Embryonic facial prominence (tissue), 1 donor: Measurements from ENCODE around the gene ID3.

Experiments
- DNase-seq: peaks from one replicate; pipeline ENCODE4 v3.0.0-alpha.2; 2016; ENCODE audit errors: extremely low spot score

The ID3 gene

DNA sequence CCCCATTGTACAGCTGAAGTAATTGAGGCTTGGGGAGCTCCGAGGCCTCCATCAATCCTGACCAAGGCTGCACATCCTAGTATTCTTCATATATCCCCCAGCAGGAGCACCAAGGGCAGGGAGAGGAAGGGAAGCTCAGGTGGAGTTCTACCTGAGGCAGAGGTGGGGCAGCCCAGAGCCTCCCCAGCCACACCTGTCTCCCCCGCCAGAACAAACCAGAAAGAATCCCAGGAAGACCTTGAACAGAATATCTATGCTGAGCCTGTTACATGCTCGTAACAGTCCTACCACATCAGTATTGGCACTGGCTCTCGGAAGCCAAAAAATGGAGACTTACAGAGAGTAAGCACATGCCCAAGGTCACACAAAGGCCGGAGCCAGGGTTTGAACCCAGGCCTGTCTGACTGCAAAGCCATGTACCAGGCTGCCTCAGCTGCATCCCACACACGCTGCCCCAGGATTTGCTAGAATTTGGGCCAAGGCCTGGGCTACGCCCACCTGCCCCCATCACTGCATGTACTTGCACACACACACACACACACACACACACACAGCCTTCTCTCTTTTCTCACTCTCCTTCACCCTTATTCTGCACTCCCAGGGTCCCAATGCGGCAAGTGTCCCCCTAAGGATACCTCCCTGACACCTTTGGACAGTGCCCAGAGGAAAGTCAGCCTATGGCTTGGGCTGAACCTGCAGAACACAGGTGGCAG, 32.8 kb downstream of the ID3 start:
- DNase-seq, result no peak

DNA sequence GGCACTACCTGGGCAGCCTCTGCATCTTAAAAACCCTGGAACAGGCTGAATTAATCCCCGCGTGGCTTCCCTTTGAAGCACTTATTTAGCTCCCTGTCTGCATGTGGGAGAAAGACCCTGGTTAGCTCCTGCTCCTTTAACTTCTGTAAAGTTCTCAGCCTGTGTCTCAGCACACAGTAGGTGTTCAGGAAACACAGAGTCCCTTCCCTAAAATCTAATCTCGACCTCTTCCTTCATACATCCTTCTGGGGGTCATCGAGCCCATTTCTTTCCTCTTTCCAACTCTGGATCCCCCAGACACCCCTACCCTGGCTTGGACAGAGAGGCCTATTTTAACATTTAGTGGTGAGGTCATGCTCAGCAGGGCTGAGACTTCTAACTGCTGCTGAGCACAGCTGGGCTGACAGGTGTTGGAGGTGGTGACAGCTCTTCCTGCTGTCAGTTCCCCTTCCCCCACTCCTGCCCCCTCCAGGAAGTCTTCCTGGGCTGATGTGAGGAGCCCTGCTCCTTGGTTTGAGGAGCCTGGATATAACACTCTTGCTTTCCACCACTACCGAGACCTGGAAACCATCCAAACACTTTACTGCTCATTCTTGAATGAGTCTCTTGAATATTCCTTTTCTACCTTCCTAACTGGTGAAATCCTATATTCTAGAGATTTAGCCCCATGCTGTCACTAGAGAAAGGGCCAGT, 33.6 kb downstream of the ID3 start:
- no peak for DNase-seq

DNA sequence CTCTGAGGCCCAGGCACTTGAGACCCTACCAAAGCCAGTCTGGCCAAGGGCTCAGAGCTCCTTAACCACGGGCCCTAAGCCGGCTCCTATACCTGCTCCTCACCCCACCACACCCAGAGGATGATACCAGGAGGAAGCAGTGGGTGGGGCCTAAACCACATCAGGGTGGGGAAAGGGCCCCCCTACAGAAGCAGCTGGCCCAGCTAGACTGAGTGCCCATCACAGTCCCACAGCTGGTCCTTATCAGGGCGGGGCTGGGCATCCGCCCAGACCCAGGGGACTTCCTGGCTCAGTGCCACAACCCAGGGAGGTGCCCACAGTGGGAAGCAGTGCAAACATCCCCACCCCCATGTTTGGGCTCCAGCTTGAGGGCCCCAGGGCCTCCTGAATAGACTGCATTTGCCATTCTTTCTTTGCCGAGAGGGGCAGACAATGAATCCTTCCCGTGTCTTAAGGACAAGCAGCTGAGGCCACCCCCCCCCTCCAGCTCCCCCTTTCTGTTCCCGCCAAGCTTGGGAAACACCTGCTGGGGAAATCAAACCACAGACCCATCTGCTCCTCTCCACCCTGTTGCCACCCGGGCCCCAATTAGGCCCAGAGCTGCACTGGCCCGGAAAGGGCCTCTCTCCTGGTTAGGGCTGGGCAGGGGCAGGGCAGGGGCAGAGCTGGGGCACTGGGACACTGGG, 34.4 kb downstream of the ID3 start:
- no peak for DNase-seq

DNA sequence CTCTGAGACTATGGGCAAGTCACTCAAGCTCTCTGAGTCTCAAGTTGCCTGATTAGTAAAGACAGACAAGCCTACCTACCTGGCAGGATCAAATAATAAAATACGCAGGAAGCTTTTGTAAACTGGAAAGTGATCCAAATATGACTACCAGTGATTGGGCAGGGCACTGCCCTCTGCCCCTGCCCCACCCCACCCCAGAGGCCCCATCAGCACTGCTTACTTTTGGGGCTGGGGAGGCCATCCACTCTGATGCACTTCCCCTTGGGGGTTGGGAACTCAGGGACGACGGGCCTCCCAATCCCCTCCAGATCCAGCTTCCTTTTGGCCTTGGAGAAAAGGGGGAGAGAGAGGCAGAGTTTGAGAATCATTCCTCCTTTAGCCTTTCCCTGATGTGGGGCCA, 35.1 kb downstream of the ID3 start:
- no peak for DNase-seq

- DNase-seq, result no peak
Measured at GRCh38 chr1:23522244-23522982, 36.9 kb downstream of the ID3 start.

GRCh38 chr1:23521588-23521987, 37.7 kb downstream of the ID3 start:
- DNase-seq, result no peak

DNA sequence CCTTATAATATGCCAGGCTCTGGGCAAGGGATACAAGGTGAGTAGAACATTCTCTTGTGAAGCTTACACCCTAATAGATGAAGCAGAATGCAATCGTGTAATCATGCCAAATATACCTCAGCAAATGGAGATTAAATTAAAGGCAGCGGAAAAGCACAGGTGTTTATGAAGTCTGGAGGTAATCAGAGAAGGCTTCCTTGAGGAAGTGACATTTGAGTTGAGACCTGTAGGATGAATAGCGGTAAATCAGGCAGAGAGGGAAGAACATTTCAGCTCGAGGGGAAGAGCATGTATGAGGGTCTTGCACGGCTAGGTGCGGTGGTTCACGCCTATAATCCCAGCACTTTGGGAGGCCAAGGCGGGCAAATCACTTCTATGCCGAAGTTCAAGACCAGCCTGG, 41.7 kb downstream of the ID3 start:
- DNase-seq, result no peak

GRCh38 chr1:23515905-23516304, 43.4 kb downstream of the ID3 start:
- DNase-seq, result no peak

DNA sequence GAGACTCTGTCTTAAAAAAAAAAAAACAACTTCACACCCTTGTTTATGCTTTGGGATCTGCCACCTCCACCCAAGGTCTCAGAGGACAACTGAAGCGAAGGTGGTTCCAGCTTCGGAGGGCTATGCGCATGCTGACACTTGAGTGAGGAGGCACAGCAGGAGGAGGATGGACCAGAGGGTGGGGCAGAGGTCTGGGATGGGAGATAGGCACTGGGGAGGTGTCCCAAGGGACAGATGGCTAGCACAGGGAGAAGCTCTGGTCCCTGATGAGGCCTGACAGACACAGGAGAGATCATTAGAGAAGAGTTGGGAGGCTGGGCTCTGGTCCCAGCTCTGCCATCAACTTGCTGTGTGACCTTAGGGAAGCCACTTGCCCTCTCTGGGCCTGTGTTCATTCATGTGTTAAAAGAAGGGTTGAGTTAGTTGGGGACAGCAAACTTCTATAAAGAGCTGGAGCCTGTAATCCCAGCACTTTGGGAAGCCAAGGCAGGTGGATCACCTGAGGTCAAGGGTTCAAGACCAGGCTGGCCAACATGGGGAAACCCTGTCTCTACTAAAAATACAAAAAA, 45.1 kb downstream of the ID3 start:
- DNase-seq, result no peak

DNA sequence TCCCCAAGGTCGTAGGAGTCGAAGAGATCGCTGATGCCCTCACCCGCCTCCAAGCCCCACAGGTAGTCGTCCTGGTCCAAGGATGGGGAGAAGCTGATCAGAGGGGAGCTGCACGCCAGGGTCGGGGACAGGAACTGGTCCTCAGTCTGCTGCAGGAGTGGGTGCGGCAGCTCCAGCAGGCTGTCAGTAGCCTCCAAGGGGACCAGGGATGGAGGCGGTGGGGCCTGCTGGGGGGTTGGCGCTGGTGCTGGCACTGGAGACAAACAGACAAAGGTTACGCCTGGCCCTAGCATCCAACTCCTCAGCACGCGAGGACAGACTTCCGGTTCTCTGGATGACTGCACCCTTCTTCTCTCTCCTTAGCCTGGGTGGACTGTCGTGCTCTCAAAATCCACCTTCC, 49.4 kb downstream of the ID3 start:
- DNase-seq, result no peak
